HG02884 (cell line): ENCODE measurements around the gene CNTRL.

ENCODE experiments used
- ATAC-seq: cut with Tn5 transposase; IDR thresholded peaks from one replicate; pipeline ENCODE4 v1.9.1; 2021; ENCODE audit warnings: mild to moderate bottlenecking, moderate library complexity; ENCODE audit not compliant: unreplicated experiment

CNTRL gene

GRCh38 chr9:121199921-121200320 lies 125.2 kb downstream of the CNTRL start:
- ATAC-seq, result no peak

GRCh38 chr9:121200356-121200755 lies 125.6 kb downstream of the CNTRL start:
- ATAC-seq, result no peak

- ATAC-seq, result peak; percentile 13
These were observed 126.4 kb downstream of the CNTRL start for GRCh38 chr9:121201045-121201737.

- peak; percentile 78 for ATAC-seq
These were observed 127.2 kb downstream of the CNTRL start, which contains the start of gene RAB14 for GRCh38 chr9:121201738-121202533. Gene RAB14, minus strand, starts transcription at chr9:121201869. Its CDS starts 8,457 bp downstream, at chr9:121193412.

GRCh38 chr9:121204121-121204520 lies 129.4 kb downstream of the CNTRL start:
- no peak for ATAC-seq

- ATAC-seq, result no peak
These were observed 129.9 kb downstream of the CNTRL start for GRCh38 chr9:121204611-121205010.

- ATAC-seq, result peak; percentile 37
These were observed 132.0 kb downstream of the CNTRL start for GRCh38 chr9:121206516-121207370.

GRCh38 chr9:121207371-121207940 lies 132.7 kb downstream of the CNTRL start:
- ATAC-seq, result peak; percentile 81

GRCh38 chr9:121210536-121210935 lies 135.8 kb downstream of the CNTRL start:
- ATAC-seq, result no peak

GRCh38 chr9:121213136-121213806 lies 138.5 kb downstream of the CNTRL start:
- no peak for ATAC-seq

GRCh38 chr9:121214005-121214404 lies 139.2 kb downstream of the CNTRL start:
- ATAC-seq, result no peak

GRCh38 chr9:121216271-121216805 lies 141.6 kb downstream of the CNTRL start:
- no peak for ATAC-seq

- peak; percentile 94 for ATAC-seq
These were observed 143.0 kb downstream of the CNTRL start for GRCh38 chr9:121217609-121218292.

GRCh38 chr9:121218357-121219027 lies 143.7 kb downstream of the CNTRL start:
- no peak for ATAC-seq

- no peak for ATAC-seq
These were observed 144.8 kb downstream of the CNTRL start for GRCh38 chr9:121219530-121219929.

- ATAC-seq, result no peak
These were observed 146.4 kb downstream of the CNTRL start for GRCh38 chr9:121220996-121221663.

GRCh38 chr9:121221664-121222055 lies 146.9 kb downstream of the CNTRL start:
- no peak for ATAC-seq

- ATAC-seq, result no peak
These were observed 147.9 kb downstream of the CNTRL start for GRCh38 chr9:121222524-121223171.
